Kidney (tissue), 14 donors: ENCODE measurements around the gene MCRIP1. TPM values are rescaled to one million over a fixed set of nuclear protein-coding genes. Genes with fewer than 3 reads are reported as not detected.

ENCODE experiments used
- DNase-seq, 5 donors: peaks; one replicate each; pipeline ENCODE4 v3.0.0-alpha.2; 2013 to 2020
- FAIRE-seq: peaks from 2 replicates; lab custom pipeline; 2012; peaks lifted over from hg19 to GRCh38; lab: Jason Lieb, UNC
- H3K27ac ChIP-seq, 2 donors: one replicate each; pipeline ENCODE4 v1.7.0; 2013; ENCODE audit warnings: low read depth in 2 of 2, low read length in 2 of 2, inconsistent platforms in 1 of 2
- H3K27me3 ChIP-seq: one replicate; pipeline ENCODE4 v1.7.1; 2013; ENCODE audit warnings: low read length, inconsistent platforms; ENCODE audit not compliant: control insufficient read depth, insufficient read depth
- H3K36me3 ChIP-seq, 3 donors: one replicate each; pipeline versions ENCODE4 v1.7.0 to v1.7.1; 2013; ENCODE audit warnings: low read length in 3 of 3, control low read depth in 1 of 3, inconsistent platforms in 1 of 3; ENCODE audit not compliant: insufficient read depth in 3 of 3, control insufficient read depth in 2 of 3
- H3K4me1 ChIP-seq, 3 donors: one replicate each; pipeline versions ENCODE4 v1.7.0 to v1.7.1; 2013; ENCODE audit warnings: low read length in 3 of 3, inconsistent platforms in 1 of 3, low read depth in 1 of 3; ENCODE audit not compliant: control insufficient read depth in 2 of 3, insufficient read depth in 2 of 3
- H3K4me3 ChIP-seq, 3 donors: one replicate each; pipeline versions ENCODE4 v1.7.0 to v1.8.1; 2013; ENCODE audit warnings: low read length in 3 of 3, control low read depth in 1 of 3, inconsistent platforms in 1 of 3
- H3K9ac ChIP-seq, 3 donors: one replicate each; pipeline versions ENCODE4 v1.7.0 to v1.7.1; 2013; ENCODE audit warnings: low read length in 3 of 3, control low read depth in 1 of 3, inconsistent platforms in 1 of 3
- H3K9me3 ChIP-seq, 3 donors: one replicate each; pipeline versions ENCODE4 v1.7.0 to v1.7.1; 2013; ENCODE audit warnings: low read length in 3 of 3, control low read depth in 1 of 3, inconsistent platforms in 1 of 3; ENCODE audit not compliant: control insufficient read depth in 2 of 3, insufficient read depth in 1 of 3
- intact Hi-C: fragments of 100-400 bp; cut with DNase I; formaldehyde crosslinking; loops from one replicate; pipeline ENCODE4 v1.11.1; 2022
- polyA plus RNA-seq: library from polyadenylated mRNA; stranded (reverse); fragments of 350-450 nt; fragmentation: Illumina TruSeq; extraction: RNeasy Lipid Tissue Mini Kit (QIAGEN cat#74804); gene quantifications from one replicate; pipeline ENCODE4 v1.2.3, GENCODE V29; 2014; ENCODE audit warnings: low read depth, low replicate concordance; ENCODE audit not compliant: insufficient read depth
- total RNA-seq: library from RNA; stranded (reverse); fragmentation: NEBNext Ultra II Directional; extraction: Animal tissue kit (Norgen Biotek cat#: 25700); gene quantifications from one replicate; pipeline ENCODE4 v1.2.1, GENCODE V29; 2021
- TF ChIP-seq, protein P1 (sequence below): IDR thresholded peaks from 3 replicates; pipeline ENCODE4 v1.5.1; 2012; ENCODE audit warnings: mild to moderate bottlenecking, moderate library complexity, borderline replicate concordance; ENCODE audit not compliant: insufficient read depth; ENCODE audit errors: extremely low read depth
- donor health status: control.
- donor health status: control.
- donor health status: control.
- donor health status: control.
- donor health status: control.
- donor health status: DM: yes; HTN: yes; CAD: no.
- donor health status: Normal renal cell carcinoma (clear cell type).

The MCRIP1 gene
- total and polyA plus RNA-seq, 2 donors from 2014 or later = 88.3 to 151 TPM

DNA sequence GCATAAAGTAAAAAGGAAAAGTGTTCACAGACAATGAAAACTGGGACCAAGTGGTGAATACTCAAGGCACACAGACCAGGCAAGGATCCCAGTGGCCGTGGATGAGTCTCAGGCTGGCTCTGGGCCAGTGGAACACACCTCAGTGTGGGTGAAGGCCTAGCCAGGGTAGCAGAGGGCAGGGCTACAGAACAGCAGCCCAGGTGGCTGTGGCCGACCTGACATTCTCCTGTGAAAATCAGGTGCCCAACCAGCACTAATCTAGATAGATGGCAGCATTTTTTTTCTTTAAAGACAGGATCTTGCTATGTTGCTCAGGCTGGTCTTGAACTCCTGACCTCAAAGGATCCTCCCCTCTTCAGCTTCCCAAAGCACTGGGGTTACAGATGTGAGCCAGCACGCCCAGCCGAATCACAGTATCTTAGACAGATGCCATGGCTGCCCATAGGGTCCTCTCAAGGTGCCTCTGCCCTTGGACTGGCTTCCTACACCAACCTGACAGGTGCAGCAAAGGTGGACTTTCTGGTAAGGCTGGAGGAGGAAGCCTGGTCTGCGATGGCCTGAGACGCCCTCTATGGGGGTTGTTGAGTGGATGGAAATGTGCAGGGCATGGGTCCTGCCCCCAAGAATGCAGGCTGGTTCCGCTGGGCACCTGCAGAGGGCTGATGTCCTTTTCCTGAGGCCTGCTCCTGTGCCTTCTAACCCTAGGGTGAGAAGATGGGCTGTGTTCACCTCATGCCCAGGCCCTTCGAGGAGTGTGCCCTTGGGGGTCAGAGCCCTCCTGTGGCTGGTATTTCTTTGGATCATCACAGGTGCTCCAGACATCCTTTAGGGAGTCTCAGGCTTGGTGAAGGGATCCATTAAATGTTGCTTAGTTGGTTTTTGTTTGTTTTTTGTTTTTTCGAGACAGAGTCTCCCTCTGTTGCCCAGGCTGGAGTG lies 31.0 kb upstream of the MCRIP1 start:
- TF ChIP-seq, protein P1, sequence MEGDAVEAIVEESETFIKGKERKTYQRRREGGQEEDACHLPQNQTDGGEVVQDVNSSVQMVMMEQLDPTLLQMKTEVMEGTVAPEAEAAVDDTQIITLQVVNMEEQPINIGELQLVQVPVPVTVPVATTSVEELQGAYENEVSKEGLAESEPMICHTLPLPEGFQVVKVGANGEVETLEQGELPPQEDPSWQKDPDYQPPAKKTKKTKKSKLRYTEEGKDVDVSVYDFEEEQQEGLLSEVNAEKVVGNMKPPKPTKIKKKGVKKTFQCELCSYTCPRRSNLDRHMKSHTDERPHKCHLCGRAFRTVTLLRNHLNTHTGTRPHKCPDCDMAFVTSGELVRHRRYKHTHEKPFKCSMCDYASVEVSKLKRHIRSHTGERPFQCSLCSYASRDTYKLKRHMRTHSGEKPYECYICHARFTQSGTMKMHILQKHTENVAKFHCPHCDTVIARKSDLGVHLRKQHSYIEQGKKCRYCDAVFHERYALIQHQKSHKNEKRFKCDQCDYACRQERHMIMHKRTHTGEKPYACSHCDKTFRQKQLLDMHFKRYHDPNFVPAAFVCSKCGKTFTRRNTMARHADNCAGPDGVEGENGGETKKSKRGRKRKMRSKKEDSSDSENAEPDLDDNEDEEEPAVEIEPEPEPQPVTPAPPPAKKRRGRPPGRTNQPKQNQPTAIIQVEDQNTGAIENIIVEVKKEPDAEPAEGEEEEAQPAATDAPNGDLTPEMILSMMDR = no peak
- Histone ChIP-seq H3K36me3 (peaks cover 0 to 3% (median 0%) of the 10 kb centered on the region in 3 donors), H3K9me3 (no peaks in the 10 kb centered on the region), H3K4me1 (peaks cover 0 to 45% (median 36%) of the 10 kb centered on the region in 3 donors), H3K27me3 (no peaks in the 10 kb centered on the region), H3K4me3 (no peak overlapping the region), H3K9ac (no peak overlapping the region), H3K27ac (no peak overlapping the region)
- FAIRE-seq (no peak), DNase-seq (no peak)
- intact Hi-C loops = no loop called here

DNA sequence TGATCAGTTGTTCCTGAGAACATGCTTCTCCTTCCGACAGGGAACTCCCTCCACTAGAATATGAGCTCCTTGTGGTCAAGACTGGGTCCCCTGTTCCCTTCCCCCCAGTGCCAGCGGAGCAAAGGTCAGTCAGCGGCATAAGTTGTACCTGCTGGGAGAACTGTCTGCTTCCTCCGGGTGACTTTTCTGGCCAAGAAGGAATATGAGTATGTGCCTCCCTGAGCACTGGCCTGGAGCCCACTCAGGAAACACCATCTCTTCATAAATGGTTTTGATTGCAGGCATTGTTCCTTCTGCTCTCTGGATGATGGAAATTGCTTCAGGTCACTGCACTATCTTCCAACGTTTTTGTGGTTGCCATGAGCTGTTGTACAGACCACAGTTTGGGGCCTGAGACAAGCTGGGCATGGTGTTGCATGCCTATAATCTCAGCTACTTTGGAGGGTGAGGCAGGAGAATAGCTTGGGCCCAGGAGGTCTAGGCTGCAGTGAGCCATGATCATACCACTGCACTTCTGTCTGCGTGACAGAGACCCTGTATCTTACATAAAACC lies 30.1 kb upstream of the MCRIP1 start:
- peak overlapping the region in 1 of 2 donors; percentile 41 for H3K27ac ChIP-seq
- intact Hi-C loops = no loop called here
- no peak for FAIRE-seq

DNA sequence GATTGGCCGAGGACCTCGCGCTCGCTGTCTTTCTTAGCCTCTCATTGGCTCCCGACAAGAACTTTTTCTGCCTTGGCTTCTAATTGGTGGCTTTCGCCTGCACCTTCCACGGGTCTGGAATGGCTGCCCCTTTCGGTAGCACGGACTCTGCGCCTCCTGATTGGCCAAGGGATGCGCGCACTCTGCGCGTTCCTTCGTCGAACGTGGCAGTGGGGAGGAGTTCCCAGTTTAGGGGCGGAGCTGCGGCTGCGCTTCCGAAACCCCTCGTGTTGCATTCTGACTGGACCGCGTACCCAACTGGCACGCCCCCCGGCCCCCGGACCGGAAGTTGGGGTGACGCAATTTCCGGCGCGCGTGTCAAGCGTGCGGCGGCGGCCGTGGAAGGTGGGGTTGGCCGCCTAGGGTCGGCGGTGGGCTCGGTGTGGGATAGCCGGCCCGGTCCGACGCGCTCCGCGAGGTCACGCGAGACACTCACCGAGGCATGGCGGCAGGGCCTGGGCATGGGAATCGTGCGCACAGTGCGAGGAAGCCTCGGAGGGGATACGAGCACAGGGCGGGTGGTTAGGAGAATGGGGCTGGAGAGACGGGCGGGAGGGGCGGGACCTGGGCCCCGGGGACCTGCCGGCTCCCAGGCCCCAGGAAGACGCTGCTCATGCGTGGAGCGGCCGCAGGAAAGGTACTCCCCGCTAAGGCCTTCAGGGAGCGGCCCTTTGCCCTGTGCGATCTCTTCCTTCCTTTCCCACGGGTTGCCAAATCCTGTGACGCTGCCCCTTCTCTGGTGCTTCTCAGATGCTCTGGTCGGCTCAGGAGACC lies 27.9 kb upstream of the MCRIP1 start:
- Histone ChIP-seq H3K9ac (peak overlapping the region; percentile 61 to 88 (median 62)), H3K36me3 (peaks cover 2 to 15% (median 10%) of the 10 kb centered on the region in 3 donors), H3K9me3 (no peaks in the 10 kb centered on the region), H3K27me3 (no peaks in the 10 kb centered on the region), H3K27ac (peak overlapping the region; percentile 92 to 98), H3K4me3 (peak overlapping the region; percentile 66 to 78 (median 76)), H3K4me1 (peaks cover 0 to 35% (median 18%) of the 10 kb centered on the region in 3 donors)
- TF ChIP-seq, protein P1 = peak; percentile 1
- intact Hi-C loops = no loop called here
- DNase-seq (peak; percentile 100), FAIRE-seq (peak; percentile 94)

More for the DNA sequence above, 30.1 kb upstream of the MCRIP1 start:
- Histone ChIP-seq H3K36me3 (peaks cover 0 to 5% (median 4%) of the 10 kb centered on the region in 3 donors), H3K4me1 (peaks cover 0 to 51% (median 38%) of the 10 kb centered on the region in 3 donors), H3K27me3 (no peaks in the 10 kb centered on the region), H3K4me3 (no peak overlapping the region), H3K9me3 (no peaks in the 10 kb centered on the region), H3K9ac (no peak overlapping the region)
- no peak for DNase-seq
- TF ChIP-seq, protein P1 = no peak
